SK-N-SH treated with all-trans-retinoic acid at 6 μM for 48 hours (cell line): ENCODE results near the gene ZMIZ1.

ENCODE experiments used
- ATAC-seq: fragments of 200-7000 bp; cut with Tn5 transposase; 3 replicates; pipeline ENCODE4 v1.9.1; 2020; ENCODE audit warnings: mild to moderate bottlenecking, moderate library complexity
- ARNTL ChIP-seq: fragments of 450-650 bp; formaldehyde crosslinking; IDR thresholded peaks from 2 replicates; pipeline ENCODE4 v1.5.0; 2020; ENCODE audit warnings: low read depth, mild to moderate bottlenecking, moderate library complexity, borderline replicate concordance
- BACH2 ChIP-seq: fragments of 250-450 bp; sonication (Bioruptor Pico); IDR thresholded peaks from 2 replicates; pipeline ENCODE4 v1.9.0; 2021; ENCODE audit warnings: mild to moderate bottlenecking, borderline replicate concordance
- CSDC2 ChIP-seq: fragments of 250-450 bp; sonication (Bioruptor Pico); IDR thresholded peaks from 2 replicates; pipeline ENCODE4 v1.5.0; 2020; ENCODE audit warnings: mild to moderate bottlenecking, moderate library complexity
- GLIS3 ChIP-seq: fragments of 250-450 bp; sonication (Bioruptor Pico); IDR thresholded peaks from 2 replicates; pipeline ENCODE4 v1.5.0; 2020; ENCODE audit warnings: mild to moderate bottlenecking, moderate library complexity
- ISL1 ChIP-seq: fragments of 250-450 bp; sonication (Bioruptor Pico); IDR thresholded peaks from 2 replicates; pipeline ENCODE4 v2.1.2; 2022; ENCODE audit warnings: mild to moderate bottlenecking, moderate library complexity
- POU6F1 ChIP-seq: fragments of 250-450 bp; sonication (Bioruptor Pico); IDR thresholded peaks from 2 replicates; pipeline ENCODE4 v1.8.0; 2021; ENCODE audit warnings: low read depth, mild to moderate bottlenecking, moderate library complexity, borderline replicate concordance
- PPARA ChIP-seq: fragments of 250-450 bp; sonication (Bioruptor Pico); IDR thresholded peaks from 2 replicates; pipeline ENCODE4 v1.5.0; 2020; ENCODE audit warnings: mild to moderate bottlenecking, borderline replicate concordance
- RARB ChIP-seq: fragments of 250-450 bp; sonication (Bioruptor Pico); IDR thresholded peaks from 2 replicates; pipeline ENCODE4 v1.8.0; 2021; ENCODE audit warnings: mild to moderate bottlenecking, moderate library complexity
- TCF4 ChIP-seq: fragments of 250-450 bp; sonication (Bioruptor Pico); IDR thresholded peaks from 2 replicates; pipeline ENCODE4 v1.8.0; 2021; ENCODE audit warnings: mild to moderate bottlenecking, moderate library complexity, borderline replicate concordance
- ZC3H10 ChIP-seq: fragments of 250-450 bp; sonication (Bioruptor Pico); IDR thresholded peaks from 2 replicates; pipeline ENCODE4 v1.5.1; 2021; ENCODE audit warnings: mild to moderate bottlenecking, moderate library complexity
- ZFP3 ChIP-seq: fragments of 250-450 bp; sonication (Bioruptor Pico); IDR thresholded peaks from 2 replicates; pipeline ENCODE4 v1.5.0; 2020; ENCODE audit warnings: mild to moderate bottlenecking, moderate library complexity
- ZFP30 ChIP-seq: fragments of 450-650 bp; formaldehyde crosslinking; IDR thresholded peaks from 2 replicates; pipeline ENCODE4 v1.5.0; 2022; ENCODE audit warnings: mild to moderate bottlenecking, moderate library complexity
- ZNF565 ChIP-seq: fragments of 450-650 bp; formaldehyde crosslinking; conservative IDR thresholded peaks from 2 replicates; pipeline ENCODE4 v1.5.0; 2020; ENCODE audit warnings: low read depth, mild to moderate bottlenecking, moderate library complexity
- ZNF8 ChIP-seq: fragments of 450-650 bp; formaldehyde crosslinking; IDR thresholded peaks from 2 replicates; pipeline ENCODE4 v1.5.0; 2020; ENCODE audit warnings: mild to moderate bottlenecking, moderate library complexity
- TF ChIP-seq, protein P1 (sequence below): fragments of 250-450 bp; sonication (Bioruptor Pico); IDR thresholded peaks from 2 replicates; pipeline ENCODE4 v1.5.0; 2020; ENCODE audit warnings: mild to moderate bottlenecking, moderate library complexity
- TF ChIP-seq, protein P2 (sequence below): fragments of 250-450 bp; sonication (Bioruptor Pico); IDR thresholded peaks from 2 replicates; pipeline ENCODE4 v1.8.0; 2020; ENCODE audit warnings: mild to moderate bottlenecking, moderate library complexity, borderline replicate concordance
- TF ChIP-seq, protein P3 (sequence below): fragments of 250-450 bp; sonication (Bioruptor Pico); IDR thresholded peaks from 2 replicates; pipeline ENCODE4 v1.5.1; 2020; ENCODE audit warnings: low read depth, mild to moderate bottlenecking, moderate library complexity
- TF ChIP-seq, protein P4 (sequence below): fragments of 250-450 bp; sonication (Bioruptor Pico); IDR thresholded peaks from 2 replicates; pipeline ENCODE4 v1.5.1; 2021; ENCODE audit warnings: mild to moderate bottlenecking, moderate library complexity

ZMIZ1 gene

DNA sequence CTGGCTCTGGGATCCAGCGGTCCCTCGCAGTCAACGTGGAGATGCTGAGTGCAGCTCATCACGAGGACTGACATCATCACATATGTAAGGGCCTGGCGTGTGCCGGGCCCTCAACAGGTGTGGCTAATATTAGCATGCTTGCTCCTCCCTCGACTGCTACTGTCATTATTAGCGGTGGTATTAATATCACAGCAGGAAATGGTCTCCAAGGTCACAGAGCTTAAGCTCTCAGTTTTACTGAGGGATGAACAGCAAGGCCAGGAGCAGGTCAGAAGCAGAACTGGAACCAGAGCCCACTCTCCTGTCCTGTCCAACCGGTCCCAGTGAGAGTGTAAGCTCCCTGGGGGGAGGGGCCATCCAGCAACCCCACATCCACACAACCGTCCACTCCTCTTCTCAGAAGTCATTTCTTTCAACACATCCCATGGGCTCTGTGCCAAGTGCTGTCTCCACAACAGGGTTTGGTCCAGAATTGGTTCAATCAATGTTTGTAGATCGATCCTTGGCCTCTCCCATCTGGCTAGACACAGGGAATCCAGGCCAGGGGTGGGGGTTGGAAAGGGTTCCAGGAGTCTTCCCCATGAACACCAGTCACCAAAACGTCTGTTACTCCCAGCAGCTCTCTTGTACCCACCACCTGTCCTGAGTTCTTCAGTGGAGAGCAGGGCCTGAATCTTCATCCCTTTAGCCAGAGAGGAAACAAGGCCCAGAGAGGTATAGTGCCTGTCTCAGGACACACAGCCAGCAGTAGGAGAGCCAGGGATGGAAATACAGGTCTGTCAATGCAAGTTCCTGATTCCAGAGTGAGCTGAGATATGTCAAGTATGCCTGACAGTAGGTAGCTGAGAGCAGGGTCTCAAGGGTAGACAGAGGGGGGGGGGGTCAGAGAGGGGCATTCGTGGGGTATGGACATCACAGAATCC is 45.3 kb upstream of the ZMIZ1 start:
- TF ChIP-seq, protein P1, sequence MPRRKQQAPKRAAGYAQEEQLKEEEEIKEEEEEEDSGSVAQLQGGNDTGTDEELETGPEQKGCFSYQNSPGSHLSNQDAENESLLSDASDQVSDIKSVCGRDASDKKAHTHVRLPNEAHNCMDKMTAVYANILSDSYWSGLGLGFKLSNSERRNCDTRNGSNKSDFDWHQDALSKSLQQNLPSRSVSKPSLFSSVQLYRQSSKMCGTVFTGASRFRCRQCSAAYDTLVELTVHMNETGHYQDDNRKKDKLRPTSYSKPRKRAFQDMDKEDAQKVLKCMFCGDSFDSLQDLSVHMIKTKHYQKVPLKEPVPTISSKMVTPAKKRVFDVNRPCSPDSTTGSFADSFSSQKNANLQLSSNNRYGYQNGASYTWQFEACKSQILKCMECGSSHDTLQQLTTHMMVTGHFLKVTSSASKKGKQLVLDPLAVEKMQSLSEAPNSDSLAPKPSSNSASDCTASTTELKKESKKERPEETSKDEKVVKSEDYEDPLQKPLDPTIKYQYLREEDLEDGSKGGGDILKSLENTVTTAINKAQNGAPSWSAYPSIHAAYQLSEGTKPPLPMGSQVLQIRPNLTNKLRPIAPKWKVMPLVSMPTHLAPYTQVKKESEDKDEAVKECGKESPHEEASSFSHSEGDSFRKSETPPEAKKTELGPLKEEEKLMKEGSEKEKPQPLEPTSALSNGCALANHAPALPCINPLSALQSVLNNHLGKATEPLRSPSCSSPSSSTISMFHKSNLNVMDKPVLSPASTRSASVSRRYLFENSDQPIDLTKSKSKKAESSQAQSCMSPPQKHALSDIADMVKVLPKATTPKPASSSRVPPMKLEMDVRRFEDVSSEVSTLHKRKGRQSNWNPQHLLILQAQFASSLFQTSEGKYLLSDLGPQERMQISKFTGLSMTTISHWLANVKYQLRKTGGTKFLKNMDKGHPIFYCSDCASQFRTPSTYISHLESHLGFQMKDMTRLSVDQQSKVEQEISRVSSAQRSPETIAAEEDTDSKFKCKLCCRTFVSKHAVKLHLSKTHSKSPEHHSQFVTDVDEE (CRISPR knock-in tag): no peak
- TF ChIP-seq ZNF8 (CRISPR knock-in tag) (no peak), ZNF565 (CRISPR knock-in tag) (no peak), GLIS3 (CRISPR knock-in tag) (no peak), POU6F1 (no peak), ZC3H10 (CRISPR knock-in tag) (no peak), CSDC2 (CRISPR knock-in tag) (no peak), RARB (CRISPR knock-in tag) (no peak), ZFP30 (CRISPR knock-in tag) (no peak)
- TF ChIP-seq, protein P2, sequence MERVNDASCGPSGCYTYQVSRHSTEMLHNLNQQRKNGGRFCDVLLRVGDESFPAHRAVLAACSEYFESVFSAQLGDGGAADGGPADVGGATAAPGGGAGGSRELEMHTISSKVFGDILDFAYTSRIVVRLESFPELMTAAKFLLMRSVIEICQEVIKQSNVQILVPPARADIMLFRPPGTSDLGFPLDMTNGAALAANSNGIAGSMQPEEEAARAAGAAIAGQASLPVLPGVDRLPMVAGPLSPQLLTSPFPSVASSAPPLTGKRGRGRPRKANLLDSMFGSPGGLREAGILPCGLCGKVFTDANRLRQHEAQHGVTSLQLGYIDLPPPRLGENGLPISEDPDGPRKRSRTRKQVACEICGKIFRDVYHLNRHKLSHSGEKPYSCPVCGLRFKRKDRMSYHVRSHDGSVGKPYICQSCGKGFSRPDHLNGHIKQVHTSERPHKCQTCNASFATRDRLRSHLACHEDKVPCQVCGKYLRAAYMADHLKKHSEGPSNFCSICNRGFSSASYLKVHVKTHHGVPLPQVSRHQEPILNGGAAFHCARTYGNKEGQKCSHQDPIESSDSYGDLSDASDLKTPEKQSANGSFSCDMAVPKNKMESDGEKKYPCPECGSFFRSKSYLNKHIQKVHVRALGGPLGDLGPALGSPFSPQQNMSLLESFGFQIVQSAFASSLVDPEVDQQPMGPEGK: no peak
- TF ChIP-seq, protein P3, sequence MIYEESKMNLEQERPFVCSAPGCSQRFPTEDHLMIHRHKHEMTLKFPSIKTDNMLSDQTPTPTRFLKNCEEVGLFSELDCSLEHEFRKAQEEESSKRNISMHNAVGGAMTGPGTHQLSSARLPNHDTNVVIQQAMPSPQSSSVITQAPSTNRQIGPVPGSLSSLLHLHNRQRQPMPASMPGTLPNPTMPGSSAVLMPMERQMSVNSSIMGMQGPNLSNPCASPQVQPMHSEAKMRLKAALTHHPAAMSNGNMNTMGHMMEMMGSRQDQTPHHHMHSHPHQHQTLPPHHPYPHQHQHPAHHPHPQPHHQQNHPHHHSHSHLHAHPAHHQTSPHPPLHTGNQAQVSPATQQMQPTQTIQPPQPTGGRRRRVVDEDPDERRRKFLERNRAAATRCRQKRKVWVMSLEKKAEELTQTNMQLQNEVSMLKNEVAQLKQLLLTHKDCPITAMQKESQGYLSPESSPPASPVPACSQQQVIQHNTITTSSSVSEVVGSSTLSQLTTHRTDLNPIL (CRISPR knock-in tag): no peak

DNA sequence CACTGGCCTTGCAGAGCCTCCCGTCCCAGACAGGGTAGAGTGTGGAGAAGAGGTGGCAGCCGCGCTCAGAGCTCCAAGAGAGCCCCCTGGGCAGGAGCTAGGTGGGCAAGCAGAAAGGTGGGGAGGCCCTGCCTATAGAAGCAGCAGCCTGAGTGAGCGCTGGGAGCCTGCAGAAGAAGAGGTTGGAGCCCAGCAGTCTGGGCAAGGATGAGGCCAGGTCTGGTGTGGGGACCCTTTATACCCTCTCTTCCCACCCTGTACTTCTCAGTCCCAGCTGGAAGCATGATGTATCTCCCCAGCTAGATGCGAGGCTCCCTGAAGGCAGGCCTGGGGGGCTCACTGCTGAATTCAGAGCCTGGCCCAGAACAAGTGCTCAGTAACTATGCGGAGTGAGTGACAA is 44.5 kb upstream of the ZMIZ1 start:
- TF ChIP-seq ARNTL (CRISPR knock-in tag) (no peak), PPARA (no peak), CSDC2 (CRISPR knock-in tag) (no peak), ZNF8 (CRISPR knock-in tag) (no peak), BACH2 (CRISPR knock-in tag) (no peak), ZFP3 (CRISPR knock-in tag) (no peak), POU6F1 (no peak), ISL1 (CRISPR knock-in tag) (no peak), TCF4 (CRISPR knock-in tag) (no peak), RARB (CRISPR knock-in tag) (no peak), ZFP30 (CRISPR knock-in tag) (no peak), ZC3H10 (CRISPR knock-in tag) (no peak)
- TF ChIP-seq, protein P4, sequence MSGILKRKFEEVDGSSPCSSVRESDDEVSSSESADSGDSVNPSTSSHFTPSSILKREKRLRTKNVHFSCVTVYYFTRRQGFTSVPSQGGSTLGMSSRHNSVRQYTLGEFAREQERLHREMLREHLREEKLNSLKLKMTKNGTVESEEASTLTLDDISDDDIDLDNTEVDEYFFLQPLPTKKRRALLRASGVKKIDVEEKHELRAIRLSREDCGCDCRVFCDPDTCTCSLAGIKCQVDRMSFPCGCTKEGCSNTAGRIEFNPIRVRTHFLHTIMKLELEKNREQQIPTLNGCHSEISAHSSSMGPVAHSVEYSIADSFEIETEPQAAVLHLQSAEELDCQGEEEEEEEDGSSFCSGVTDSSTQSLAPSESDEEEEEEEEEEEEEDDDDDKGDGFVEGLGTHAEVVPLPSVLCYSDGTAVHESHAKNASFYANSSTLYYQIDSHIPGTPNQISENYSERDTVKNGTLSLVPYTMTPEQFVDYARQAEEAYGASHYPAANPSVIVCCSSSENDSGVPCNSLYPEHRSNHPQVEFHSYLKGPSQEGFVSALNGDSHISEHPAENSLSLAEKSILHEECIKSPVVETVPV (CRISPR knock-in tag): no peak
- TF ChIP-seq, protein P1 (CRISPR knock-in tag): no peak
- no peak for ATAC-seq

More for the DNA sequence above, 45.3 kb upstream of the ZMIZ1 start:
- ATAC-seq: no peak
